22Rv1 (cell line): ENCODE measurements around the gene KBTBD12.

Source experiments
- CTCF ChIP-seq: fragments of 450-650 bp; IDR thresholded peaks from 2 replicates; pipeline ENCODE4 v1.5.1; 2017; ENCODE audit warnings: mild to moderate bottlenecking
- ZFX ChIP-seq: fragments of 450-650 bp; IDR thresholded peaks from 2 replicates; pipeline ENCODE4 v1.6.1; 2017; ENCODE audit warnings: antibody characterized with exemption, borderline replicate concordance

DNA sequence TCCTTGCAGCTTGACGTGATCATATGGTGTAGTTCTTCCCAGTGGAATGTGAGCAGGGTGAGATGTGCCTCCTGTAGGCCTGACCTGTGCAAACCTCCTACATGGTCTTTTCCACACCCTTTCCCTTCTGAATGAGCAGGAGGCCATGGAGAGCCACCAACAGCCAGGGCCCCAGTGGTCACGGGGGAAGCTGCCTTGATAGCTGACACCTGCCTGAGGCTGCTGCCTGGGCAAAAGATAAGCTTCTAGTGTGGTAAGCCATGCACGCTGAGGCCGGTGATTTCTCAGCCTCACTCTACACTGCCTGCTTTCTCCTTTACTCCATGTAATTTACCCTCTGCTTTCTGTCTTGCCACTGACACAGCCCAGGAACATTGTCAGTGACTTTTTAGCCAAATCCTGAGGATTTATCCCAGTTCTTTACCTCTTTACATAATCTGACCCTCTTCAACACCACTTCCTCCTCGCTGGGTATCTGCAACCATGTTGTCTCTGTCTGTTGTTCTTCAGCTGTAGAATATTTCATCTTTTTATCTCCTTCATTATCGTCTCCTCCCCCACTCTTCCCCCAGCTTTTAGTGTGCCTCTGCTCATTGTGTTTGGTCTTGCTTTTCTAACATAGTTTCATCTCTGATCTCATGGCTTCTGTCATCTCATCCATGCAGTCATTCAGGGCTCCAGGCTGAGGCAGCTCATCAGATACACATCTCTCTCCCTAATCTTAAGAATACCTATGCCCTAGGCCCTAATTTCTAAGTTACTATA is 11.2 kb upstream of the KBTBD12 start:
- TF ChIP-seq CTCF (no peak), ZFX (no peak)
